Body of pancreas (tissue), 4 donors: ENCODE measurements around the gene LCE1A. TPM values are rescaled to one million over a fixed set of nuclear protein-coding genes. Genes with fewer than 3 reads are reported as not detected.

ENCODE experiments used
- ATAC-seq: fragments of 150-250 bp; one replicate; pipeline ENCODE4 v1.9.1; 2016
- DNase-seq, 4 donors: peaks; one replicate each; pipeline ENCODE4 v3.0.0-alpha.2; 2019
- H3K27ac ChIP-seq, 4 donors: fragments of 200-600 bp; sonication (generic); 1 replicate in 3 of 4; 2 replicates in 1 of 4; pipeline versions ENCODE4 v1.5.1 to v1.6.1; 2016 to 2019; ENCODE audit warnings: mild to moderate bottlenecking in 1 of 4, mixed read lengths in 1 of 4, moderate library complexity in 1 of 4
- H3K27me3 ChIP-seq, 2 donors: fragments of 200-600 bp; sonication (generic); one replicate each; pipeline ENCODE4 v1.6.0; 2016; ENCODE audit warnings: mild to moderate bottlenecking in 1 of 2
- H3K36me3 ChIP-seq, 2 donors: fragments of 200-600 bp; sonication (generic); replicated peaks in 1 of 2; 2 replicates each; pipeline ENCODE4 v1.5.1; 2016; ENCODE audit warnings: low read depth in 2 of 2; ENCODE audit not compliant: insufficient read depth in 1 of 2
- H3K4me1 ChIP-seq: fragments of 200-600 bp; sonication (generic); one replicate; pipeline ENCODE4 v1.6.0; 2016
- H3K4me3 ChIP-seq, 2 donors: fragments of 200-600 bp; sonication (generic); 1 replicate in 1 of 2; 2 replicates in 1 of 2; pipeline ENCODE4 v1.5.1; 2016 to 2019
- H3K9me3 ChIP-seq, 3 donors: fragments of 200-600 bp; sonication (generic); 1 replicate in 2 of 3; 2 replicates in 1 of 3; pipeline ENCODE4 v1.5.1; 2016
- POLR2A ChIP-seq, 3 donors: fragments of 450-650 bp; IDR thresholded peaks; one replicate each; pipeline ENCODE4 v1.6.1; 2016; ENCODE audit warnings: antibody characterized with exemption in 3 of 3, mild to moderate bottlenecking in 2 of 3
- WGBS, 2 donors: methylation state at CpG; one replicate each; pipeline ENCODE4 v1.1.5; 2017; 5-methylcytosine and 5-hydroxymethylcytosine counted together
- intact Hi-C: fragments of 100-400 bp; cut with DNase I; formaldehyde crosslinking; loops from one replicate; pipeline ENCODE4 v1.15.1; 2023
- total RNA-seq, 2 donors: library from RNA; depleted of rRNA; stranded (reverse); fragments of >200 nt; gene quantifications; one replicate each; pipeline ENCODE4 v1.1.0, GENCODE V29; 2016
- TF ChIP-seq, protein P1 (sequence below), 7 experiments: fragments of 450-650 bp in 4 of 7; fragments of 200-600 bp in 3 of 7; sonication (generic) in 3 of 7; IDR thresholded peaks; one replicate each; pipeline ENCODE4 v1.5.1; 2016 to 2019; ENCODE audit warnings: antibody characterized with exemption in 7 of 7

The LCE1A gene
- total RNA-seq, 2 donors from 2014 or later = not detected

DNA sequence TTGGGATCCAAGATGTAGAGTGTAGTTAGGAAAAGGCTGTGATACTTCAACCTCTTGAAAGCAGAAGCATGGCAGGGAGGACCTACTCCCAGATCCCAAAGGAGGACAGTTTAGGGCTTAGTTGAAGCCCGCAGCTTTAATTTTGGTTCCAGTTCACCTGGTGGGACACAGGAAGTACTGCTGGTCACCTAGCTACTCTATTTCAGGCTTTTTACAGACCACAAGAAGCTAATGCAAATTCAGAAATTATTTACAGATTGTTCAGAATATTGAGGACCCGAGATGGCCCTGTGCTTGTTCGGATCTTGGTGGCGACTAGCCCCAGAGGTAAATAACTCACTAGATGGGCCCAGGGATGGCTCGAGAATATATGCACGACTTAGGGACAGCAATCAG is 44.5 kb downstream of the LCE1A start:
- DNase-seq (no peak), ATAC-seq (no peak)
- TF ChIP-seq, protein P1, sequence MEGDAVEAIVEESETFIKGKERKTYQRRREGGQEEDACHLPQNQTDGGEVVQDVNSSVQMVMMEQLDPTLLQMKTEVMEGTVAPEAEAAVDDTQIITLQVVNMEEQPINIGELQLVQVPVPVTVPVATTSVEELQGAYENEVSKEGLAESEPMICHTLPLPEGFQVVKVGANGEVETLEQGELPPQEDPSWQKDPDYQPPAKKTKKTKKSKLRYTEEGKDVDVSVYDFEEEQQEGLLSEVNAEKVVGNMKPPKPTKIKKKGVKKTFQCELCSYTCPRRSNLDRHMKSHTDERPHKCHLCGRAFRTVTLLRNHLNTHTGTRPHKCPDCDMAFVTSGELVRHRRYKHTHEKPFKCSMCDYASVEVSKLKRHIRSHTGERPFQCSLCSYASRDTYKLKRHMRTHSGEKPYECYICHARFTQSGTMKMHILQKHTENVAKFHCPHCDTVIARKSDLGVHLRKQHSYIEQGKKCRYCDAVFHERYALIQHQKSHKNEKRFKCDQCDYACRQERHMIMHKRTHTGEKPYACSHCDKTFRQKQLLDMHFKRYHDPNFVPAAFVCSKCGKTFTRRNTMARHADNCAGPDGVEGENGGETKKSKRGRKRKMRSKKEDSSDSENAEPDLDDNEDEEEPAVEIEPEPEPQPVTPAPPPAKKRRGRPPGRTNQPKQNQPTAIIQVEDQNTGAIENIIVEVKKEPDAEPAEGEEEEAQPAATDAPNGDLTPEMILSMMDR (IDR thresholded peaks at IDR 0.05) = no peak
- no peak for TF ChIP-seq POLR2A (IDR thresholded peaks at IDR 0.05)
- Histone ChIP-seq H3K36me3 (no peaks in the 10 kb centered on the region), H3K27ac (no peak overlapping the region), H3K4me1 (no peaks in the 10 kb centered on the region), H3K9me3 (no peaks in the 10 kb centered on the region), H3K4me3 (no peak overlapping the region), H3K27me3 (peaks cover 0 to 5% of the 10 kb centered on the region in 2 donors)
- intact Hi-C loops = no loop called here
- 75 to 80% methylated on average over 6 of the region's 6 CpGs for WGBS, 2 donors

DNA sequence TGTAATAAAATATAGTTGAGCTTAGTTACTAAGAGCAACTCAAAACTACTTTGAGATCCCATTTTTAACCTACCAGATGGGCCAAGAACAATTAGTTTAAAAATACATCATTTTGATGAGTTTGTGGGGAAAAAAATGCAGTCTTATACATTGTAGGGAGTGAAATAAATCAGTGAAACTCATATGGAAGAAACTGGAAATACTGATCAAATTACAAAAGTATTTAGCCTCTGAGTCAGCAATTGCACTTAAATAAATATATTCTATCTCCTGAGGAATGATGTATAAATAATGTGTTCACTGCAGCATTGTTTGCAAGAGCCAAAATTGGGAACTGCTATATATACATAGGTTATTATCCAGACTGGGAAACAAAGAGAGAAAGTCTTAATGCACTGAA is 46.2 kb downstream of the LCE1A start:
- TF ChIP-seq, protein P1 (IDR thresholded peaks at IDR 0.05) = no peak
- no peak for TF ChIP-seq POLR2A (IDR thresholded peaks at IDR 0.05)

DNA sequence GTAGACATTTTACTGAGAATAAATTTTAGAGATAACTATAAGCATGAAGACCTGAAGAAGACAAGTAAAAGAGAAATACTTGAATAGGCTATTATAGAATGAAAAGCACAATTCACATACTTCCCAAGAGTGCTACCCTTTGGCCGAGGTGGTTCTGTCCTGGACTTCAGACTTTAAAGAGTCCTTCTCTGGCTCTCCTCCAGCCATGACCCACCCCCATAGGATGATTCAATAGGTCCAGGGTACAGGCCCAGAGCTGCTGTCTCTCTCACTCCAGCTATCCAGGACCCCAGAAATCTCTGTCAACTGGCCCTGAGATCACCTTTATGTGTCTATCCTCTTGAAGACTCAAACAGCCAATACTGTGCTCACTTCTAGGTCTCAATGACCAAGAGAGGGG is 49.6 kb downstream of the LCE1A start:
- Histone ChIP-seq H3K36me3 (no peaks in the 10 kb centered on the region), H3K4me3 (no peak overlapping the region), H3K4me1 (no peaks in the 10 kb centered on the region), H3K27ac (no peak overlapping the region), H3K27me3 (peaks cover 0 to 5% of the 10 kb centered on the region in 2 donors), H3K9me3 (no peaks in the 10 kb centered on the region)
- intact Hi-C loops = no loop called here
- TF ChIP-seq, protein P1 (IDR thresholded peaks at IDR 0.05) = no peak
- TF ChIP-seq POLR2A (IDR thresholded peaks at IDR 0.05) = no peak
- ATAC-seq (no peak), DNase-seq (no peak)
- 73 to 76% methylated on average over 1 of the region's 1 CpG for WGBS, 2 donors

More for the DNA sequence above, 46.2 kb downstream of the LCE1A start:
- no peak for DNase-seq
- Histone ChIP-seq H3K27ac (no peak overlapping the region), H3K9me3 (no peaks in the 10 kb centered on the region), H3K4me1 (no peaks in the 10 kb centered on the region), H3K4me3 (no peak overlapping the region), H3K27me3 (peaks cover 0 to 5% of the 10 kb centered on the region in 2 donors), H3K36me3 (no peaks in the 10 kb centered on the region)
- no peak for ATAC-seq
- intact Hi-C loops = no loop called here

Other genes starting within 250 kb of the LCE1A start
- not detected for gene LCE3D, start 247.0 kb upstream of the LCE1A start, total RNA-seq
- gene LCE3C, start 227.2 kb upstream of the LCE1A start, total RNA-seq = not detected
- gene LCE3B, start 213.7 kb upstream of the LCE1A start, total RNA-seq = not detected
- not detected for gene LCE3A, start 204.4 kb upstream of the LCE1A start, total RNA-seq
- not detected for gene LCE2D, start 164.1 kb upstream of the LCE1A start, total RNA-seq
- not detected for gene LCE2C, start 152.2 kb upstream of the LCE1A start, total RNA-seq
- not detected for gene LCE2B, start 141.3 kb upstream of the LCE1A start, total RNA-seq
- not detected for gene LCE2A, start 129.1 kb upstream of the LCE1A start, total RNA-seq
- gene LCE4A, start 119.3 kb upstream of the LCE1A start, total RNA-seq = not detected
- not detected for gene KPRP, start 69.4 kb upstream of the LCE1A start, total RNA-seq
- not detected for gene LCE1F, start 52.3 kb upstream of the LCE1A start, total RNA-seq
- gene LCE1E, start 41.2 kb upstream of the LCE1A start, total RNA-seq = not detected
- gene LCE1D, start 30.8 kb upstream of the LCE1A start, total RNA-seq = not detected
- not detected for gene LCE1C, start 20.8 kb upstream of the LCE1A start, total RNA-seq
- gene LCE1B, start 15.5 kb upstream of the LCE1A start, total RNA-seq = not detected
- not detected for gene LCE6A, start 15.4 kb downstream of the LCE1A start, total RNA-seq
- gene LCE7A, start 32.5 kb downstream of the LCE1A start, total RNA-seq = not detected
- gene SMCP, start 50.8 kb downstream of the LCE1A start, total RNA-seq = not detected
- not detected for gene IVL, start 81.1 kb downstream of the LCE1A start, total RNA-seq
- gene SPRR5, start 119.7 kb downstream of the LCE1A start, total RNA-seq = not detected
- not detected for gene SPRR4, start 143.2 kb downstream of the LCE1A start, total RNA-seq
- not detected for gene SPRR1A, start 156.6 kb downstream of the LCE1A start, total RNA-seq
- gene SPRR3, start 174.3 kb downstream of the LCE1A start, total RNA-seq = not detected
- gene SPRR1B, start 203.7 kb downstream of the LCE1A start, total RNA-seq = not detected
- gene SPRR2D, start 213.6 kb downstream of the LCE1A start, total RNA-seq = not detected
- gene SPRR2A, start 230.0 kb downstream of the LCE1A start, total RNA-seq = not detected
- gene SPRR2B, start 244.1 kb downstream of the LCE1A start, total RNA-seq = not detected